ENCODE results near the gene GRIK2. TPM values are rescaled to one million over a fixed set of nuclear protein-coding genes. Genes with fewer than 3 reads are reported as not detected.

Gene GRIK2
- total RNA-seq, 2 donors from 2014 or later = 7.7 to 12.1 TPM

- Histone ChIP-seq H3K4me3 (peak overlapping the region; percentile 59 to 60), H3K9me3 (no peaks in the 10 kb centered on the region), H3K4me1 (peaks cover 0 to 9% of the 10 kb centered on the region in 2 donors), H3K27me3 (no peaks in the 10 kb centered on the region), H3K27ac (no peak overlapping the region), H3K36me3 (no peaks in the 10 kb centered on the region)
- TF ChIP-seq CTCF (IDR thresholded peaks at IDR 0.05) = no peak
- no peak for DNase-seq (ENCODE audit: low spot score)
Measured at GRCh38 chr6:101392586-101393230, 800 bp upstream of the GRIK2 start.

DNA sequence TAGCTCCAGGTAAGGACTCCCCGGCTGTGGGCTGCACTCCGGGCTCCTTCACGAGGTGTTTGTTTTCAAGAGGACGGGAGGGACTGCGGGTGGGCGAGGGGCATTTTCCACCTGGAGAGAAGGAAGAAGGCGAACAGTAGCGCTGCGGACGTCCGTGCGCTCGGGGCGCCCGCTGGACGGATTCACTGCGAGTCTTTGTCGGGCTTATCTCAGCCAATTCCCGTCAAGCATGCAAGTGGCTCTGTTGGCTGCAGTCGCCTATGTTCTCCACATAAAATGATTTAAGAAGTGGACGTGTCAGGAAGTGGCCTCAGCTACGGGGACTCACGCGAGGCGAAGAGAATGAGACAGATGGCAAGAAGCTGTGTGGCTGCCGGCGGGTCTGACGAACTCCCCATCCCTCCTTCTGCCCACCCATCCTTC lies 332 bp downstream of the GRIK2 start:
- Histone ChIP-seq H3K9me3 (no peaks in the 10 kb centered on the region), H3K27me3 (no peaks in the 10 kb centered on the region), H3K27ac (peak overlapping the region; percentile 24 to 73), H3K4me3 (peak overlapping the region; percentile 59 to 60), H3K36me3 (no peaks in the 10 kb centered on the region), H3K4me1 (peaks cover 0 to 9% of the 10 kb centered on the region in 2 donors)
- no peak for TF ChIP-seq CTCF (IDR thresholded peaks at IDR 0.05)
- no peak for DNase-seq (ENCODE audit: low spot score)

- no peak overlapping the region for H3K27ac ChIP-seq
- no peak overlapping the region for H3K4me3 ChIP-seq
- H3K36me3 ChIP-seq = no peaks in the 10 kb centered on the region
Measured at GRCh38 chr6:101394936-101395335, 1.4 kb downstream of the GRIK2 start.

DNA sequence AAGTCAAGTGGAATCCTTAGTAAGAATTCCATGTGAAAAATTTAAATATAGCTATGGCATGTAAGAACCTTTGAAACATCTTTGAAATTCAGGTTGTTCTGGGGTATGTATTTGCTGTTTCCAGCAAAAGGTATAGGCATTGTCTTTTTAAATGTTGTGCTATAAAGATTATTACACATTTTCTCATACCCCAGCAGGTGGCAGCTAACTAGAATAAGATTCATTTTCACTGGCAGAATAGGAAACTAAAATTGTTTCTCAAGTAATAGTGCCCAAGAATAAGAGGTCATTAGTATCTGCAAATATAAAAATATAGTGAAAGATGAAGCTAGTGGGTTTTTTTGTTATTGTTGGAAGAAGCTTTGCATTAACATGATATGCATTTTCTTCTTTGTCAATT lies 1.8 kb downstream of the GRIK2 start:
- H3K27me3 ChIP-seq = peaks cover 0 to under 1% of the 10 kb centered on the region in 2 donors
- H3K9me3 ChIP-seq = no peaks in the 10 kb centered on the region
- DNase-seq (ENCODE audit: low spot score) = no peak
- H3K4me3 ChIP-seq = no peak overlapping the region
- peak in 1 of 2 donors; percentile 44 for TF ChIP-seq CTCF (IDR thresholded peaks at IDR 0.05)
- H3K4me1 ChIP-seq = peaks cover 0 to 9% of the 10 kb centered on the region in 2 donors
- H3K36me3 ChIP-seq = no peaks in the 10 kb centered on the region
- H3K27ac ChIP-seq = no peak overlapping the region

More at GRCh38 chr6:101394936-101395335, 1.4 kb downstream of the GRIK2 start:
- TF ChIP-seq CTCF (IDR thresholded peaks at IDR 0.05) = no peak
- peaks cover 0 to 9% of the 10 kb centered on the region in 2 donors for H3K4me1 ChIP-seq
- DNase-seq (ENCODE audit: low spot score) = no peak
- H3K9me3 ChIP-seq = no peaks in the 10 kb centered on the region
- H3K27me3 ChIP-seq = no peaks in the 10 kb centered on the region

GRCh38 chr6:101396548-101397173 lies 3.2 kb downstream of the GRIK2 start:
- Histone ChIP-seq H3K36me3 (no peaks in the 10 kb centered on the region), H3K27ac (no peak overlapping the region), H3K9me3 (no peaks in the 10 kb centered on the region), H3K4me1 (peaks cover 0 to 9% of the 10 kb centered on the region in 2 donors), H3K27me3 (peaks cover 0 to 4% of the 10 kb centered on the region in 2 donors), H3K4me3 (no peak overlapping the region)
- no peak for DNase-seq (ENCODE audit: low spot score)
- no peak for TF ChIP-seq CTCF (IDR thresholded peaks at IDR 0.05)

All from right atrium auricular region (tissue), 2 donors.